ENCODE measurements around the gene SAE1. TPM values are rescaled to one million over a fixed set of nuclear protein-coding genes. Genes with fewer than 3 reads are reported as not detected.

SAE1 gene
- total RNA-seq, 1 experiment from 2014 or later, result 251 TPM

Small RNA genes lying within 50 kb of the gene (microRNA-seq; reads per million reads assigned to microRNA genes)
- gene MIR3190 (not detected), gene MIR3191 (not detected)

Other genes with a start within 250 kb of the SAE1 start
- 1.8 and 2.8 TPM in 2 replicates for gene NPAS1, start 111.0 kb upstream of the SAE1 start, total RNA-seq (2022)
- gene TMEM160, start 82.2 kb upstream of the SAE1 start, total RNA-seq (2022), result 86.5 and 91.7 TPM in 2 replicates
- gene ZC3H4, start 17.1 kb upstream of the SAE1 start, total RNA-seq (2022), result 70.3 and 77.7 TPM in 2 replicates
- 10.5 and 10.8 TPM in 2 replicates for gene BBC3, start 100.4 kb downstream of the SAE1 start, total RNA-seq (2022)
- gene CCDC9, start 125.7 kb downstream of the SAE1 start, total RNA-seq (2022), result 43.1 and 44.3 TPM in 2 replicates
- 10.1 and 10.4 TPM in 2 replicates for gene INAFM1, start 144.1 kb downstream of the SAE1 start, total RNA-seq (2022)
- 0.48 and 1.3 TPM in 2 replicates for gene C5AR1, start 179.0 kb downstream of the SAE1 start, total RNA-seq (2022)
- not detected in 2 replicates for gene C5AR2, start 201.3 kb downstream of the SAE1 start, total RNA-seq (2022)
- 28.7 TPM in 2 replicates for gene DHX34, start 218.5 kb downstream of the SAE1 start, total RNA-seq (2022)

All from Caco-2 (cell line).